Mesenchymal stem cell (in vitro differentiated cells and primary cell): ENCODE data around the gene SPNS3.
A peak's percentile ranks its signal among the peaks of the same experiment; 100 is the strongest.

Experiments
- DNase-seq: peaks from one replicate; pipeline ENCODE4 v3.0.0-alpha.2; 2013
- H2AFZ ChIP-seq: one replicate; pipeline ENCODE4 v1.6.1; 2013; ENCODE audit warnings: low read depth, mild to moderate bottlenecking, control low read depth, inconsistent platforms, low read length, moderate library complexity
- H2AK5ac ChIP-seq: 2 replicates; pipeline ENCODE4 v1.6.1; 2013; ENCODE audit warnings: low read length, moderate library complexity, mild to moderate bottlenecking, inconsistent platforms; ENCODE audit not compliant: severe bottlenecking
- H2BK120ac ChIP-seq: one replicate; pipeline ENCODE4 v1.6.1; 2013; ENCODE audit warnings: low read depth, mild to moderate bottlenecking, inconsistent platforms, low read length, moderate library complexity
- H2BK12ac ChIP-seq, 2 experiments: one replicate each; pipeline ENCODE4 v1.6.1; 2013; ENCODE audit warnings: inconsistent platforms in 2 of 2, low read length in 2 of 2, mild to moderate bottlenecking in 2 of 2, moderate library complexity in 2 of 2, control low read depth in 1 of 2
- H2BK15ac ChIP-seq: one replicate; pipeline ENCODE4 v1.6.1; 2013; ENCODE audit warnings: mild to moderate bottlenecking, low read depth, inconsistent platforms; ENCODE audit not compliant: poor library complexity, severe bottlenecking
- H2BK5ac ChIP-seq: 2 replicates; pipeline ENCODE4 v1.6.1; 2013; ENCODE audit warnings: low read depth, mild to moderate bottlenecking, low read length, control low read depth, inconsistent platforms; ENCODE audit not compliant: poor library complexity, severe bottlenecking
- H3K14ac ChIP-seq, 2 experiments: one replicate each; pipeline ENCODE4 v1.6.1; 2013; ENCODE audit warnings: inconsistent platforms in 2 of 2, low read length in 2 of 2, control low read depth in 1 of 2, mild to moderate bottlenecking in 1 of 2, moderate library complexity in 1 of 2
- H3K18ac ChIP-seq, 2 experiments: one replicate each; pipeline ENCODE4 v1.6.1; 2013; ENCODE audit warnings: inconsistent platforms in 2 of 2, low read length in 2 of 2, control low read depth in 1 of 2, low read depth in 1 of 2, mild to moderate bottlenecking in 1 of 2
- H3K23ac ChIP-seq, 2 experiments: one replicate each; pipeline ENCODE4 v1.6.1; 2013; ENCODE audit warnings: inconsistent platforms in 2 of 2, low read length in 2 of 2, mild to moderate bottlenecking in 2 of 2, moderate library complexity in 2 of 2, control low read depth in 1 of 2
- H3K27ac ChIP-seq: 2 replicates; pipeline ENCODE4 v1.5.1; 2013; ENCODE audit warnings: mild to moderate bottlenecking, moderate library complexity, low read length, control low read depth, inconsistent platforms; ENCODE audit not compliant: poor library complexity, severe bottlenecking
- H3K27me3 ChIP-seq, 2 experiments: 2 replicates each; pipeline versions ENCODE4 v1.6.1 to v1.7.0; 2013; ENCODE audit warnings: low read length in 2 of 2, mild to moderate bottlenecking in 2 of 2, moderate library complexity in 2 of 2, control low read depth in 1 of 2, inconsistent platforms in 1 of 2; ENCODE audit not compliant: control insufficient read depth in 1 of 2, insufficient read depth in 1 of 2
- H3K36me3 ChIP-seq, 2 experiments: 2 replicates each; pipeline versions ENCODE4 v1.6.1 to v1.7.0; 2013; ENCODE audit warnings: low read length in 2 of 2, control low read depth in 1 of 2, inconsistent platforms in 1 of 2, low read depth in 1 of 2, mild to moderate bottlenecking in 1 of 2; ENCODE audit not compliant: insufficient read depth in 2 of 2, control insufficient read depth in 1 of 2
- H3K4ac ChIP-seq, 2 experiments: one replicate each; pipeline ENCODE4 v1.6.1; 2013; ENCODE audit warnings: inconsistent platforms in 2 of 2, low read length in 2 of 2, mild to moderate bottlenecking in 2 of 2, moderate library complexity in 2 of 2, control low read depth in 1 of 2, low read depth in 1 of 2
- H3K4me1 ChIP-seq: 2 replicates; pipeline ENCODE4 v1.6.1; 2013; ENCODE audit warnings: low read depth, low read length, control low read depth; ENCODE audit not compliant: control insufficient read depth, insufficient read depth
- H3K4me2 ChIP-seq: 2 replicates; pipeline ENCODE4 v1.6.1; 2013; ENCODE audit warnings: low read length, mild to moderate bottlenecking, inconsistent platforms; ENCODE audit not compliant: poor library complexity, severe bottlenecking
- H3K4me3 ChIP-seq, 2 experiments: 2 replicates each; pipeline versions ENCODE4 v1.5.1 to v1.7.0; 2013; ENCODE audit warnings: low read length in 2 of 2, mild to moderate bottlenecking in 2 of 2, control low read depth in 1 of 2, low read depth in 1 of 2; ENCODE audit not compliant: insufficient read depth in 1 of 2
- H3K79me1 ChIP-seq: replicated peaks from 2 replicates; pipeline ENCODE4 v1.6.1; 2013; ENCODE audit warnings: mild to moderate bottlenecking, control low read depth, low read length, inconsistent platforms; ENCODE audit not compliant: poor library complexity, severe bottlenecking
- H3K9ac ChIP-seq: 2 replicates; pipeline ENCODE4 v1.7.0; 2013; ENCODE audit warnings: mild to moderate bottlenecking, low read length, moderate library complexity
- H3K9me3 ChIP-seq: 2 replicates; pipeline ENCODE4 v1.7.0; 2013; ENCODE audit warnings: mild to moderate bottlenecking, low read length; ENCODE audit not compliant: control insufficient read depth
- H4K8ac ChIP-seq: one replicate; pipeline ENCODE4 v1.6.1; 2013; ENCODE audit warnings: inconsistent platforms, mild to moderate bottlenecking, low read length, moderate library complexity
- H4K91ac ChIP-seq: one replicate; pipeline ENCODE4 v1.6.1; 2013; ENCODE audit warnings: mild to moderate bottlenecking, low read length, inconsistent platforms
- WGBS: methylation state at CpG from one replicate; pipeline ENCODE4 v1.1.7; 2013; ENCODE audit warnings: mixed read lengths; 5-methylcytosine and 5-hydroxymethylcytosine counted together

SPNS3 gene

GRCh38 chr17:4485676-4486646, 52.2 kb downstream of the SPNS3 start:
- Histone ChIP-seq H3K36me3 (no peaks in the 10 kb centered on the region), H3K79me1 (no peaks in the 10 kb centered on the region), H3K27ac (no peak overlapping the region), H3K9me3 (no peaks in the 10 kb centered on the region), H3K27me3 (peaks cover 0 to 54% of the 10 kb centered on the region in 2 experiments), H2BK12ac (no peak overlapping the region), H3K23ac (no peak overlapping the region), H3K4me1 (peaks cover 40% of the 10 kb centered on the region), H4K8ac (no peak overlapping the region), H3K4ac (no peak overlapping the region), H2AFZ (no peak overlapping the region), H3K14ac (no peak overlapping the region), H3K9ac (no peak overlapping the region), H3K18ac (no peak overlapping the region), H4K91ac (no peak overlapping the region), H2AK5ac (no peak overlapping the region), H2BK120ac (no peak overlapping the region), H3K4me2 (no peak overlapping the region), H3K4me3 (no peak overlapping the region), H2BK5ac (no peak overlapping the region), H2BK15ac (no peak overlapping the region)
- DNase-seq: no peak
- whole genome bisulfite sequencing: 92% methylated on average over 31 of the region's 31 CpGs

DNA sequence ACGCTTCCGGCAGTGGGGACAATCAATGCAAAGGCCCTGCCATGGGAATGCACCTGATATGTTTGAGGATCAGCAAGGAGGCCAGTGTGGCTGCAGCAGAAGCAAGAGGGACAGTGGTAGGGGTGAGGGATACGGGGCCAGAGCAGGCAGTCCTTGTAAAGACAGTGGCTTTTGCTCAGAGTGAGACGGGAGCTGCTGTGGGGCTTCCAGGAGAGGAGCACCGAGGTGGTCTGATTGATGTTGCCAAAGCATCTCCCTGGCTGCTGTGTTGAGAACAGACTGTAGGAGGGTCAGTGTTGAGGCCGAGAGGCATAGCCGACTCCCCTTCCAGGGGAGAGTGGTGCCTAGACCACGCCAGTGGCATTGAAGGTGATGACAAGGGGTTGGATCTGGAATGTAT, 53.6 kb downstream of the SPNS3 start:
- no peak overlapping the region for H3K27ac ChIP-seq
- peaks cover 33% of the 10 kb centered on the region for H3K4me1 ChIP-seq
- no peaks in the 10 kb centered on the region for H3K9me3 ChIP-seq
- no peak overlapping the region for H3K14ac ChIP-seq
- no peak overlapping the region for H2BK15ac ChIP-seq
- no peak overlapping the region for H3K4me3 ChIP-seq
- peaks cover 4 to 44% of the 10 kb centered on the region in 2 experiments for H3K27me3 ChIP-seq
- H3K18ac ChIP-seq: no peak overlapping the region
- no peak overlapping the region for H3K23ac ChIP-seq
- peak overlapping the region; percentile 21 for H2AK5ac ChIP-seq
- peak overlapping the region; percentile 46 for H4K91ac ChIP-seq
- no peak overlapping the region for H3K4ac ChIP-seq
- no peak overlapping the region for H4K8ac ChIP-seq
- WGBS: 92% methylated on average over 8 of the region's 8 CpGs
- H3K36me3 ChIP-seq: no peaks in the 10 kb centered on the region
- H3K79me1 ChIP-seq: no peaks in the 10 kb centered on the region
- no peak overlapping the region for H2BK12ac ChIP-seq
- no peak overlapping the region for H2AFZ ChIP-seq
- H2BK5ac ChIP-seq: no peak overlapping the region
- no peak overlapping the region for H2BK120ac ChIP-seq
- no peak for DNase-seq
- no peak overlapping the region for H3K9ac ChIP-seq
- H3K4me2 ChIP-seq: no peak overlapping the region

DNA sequence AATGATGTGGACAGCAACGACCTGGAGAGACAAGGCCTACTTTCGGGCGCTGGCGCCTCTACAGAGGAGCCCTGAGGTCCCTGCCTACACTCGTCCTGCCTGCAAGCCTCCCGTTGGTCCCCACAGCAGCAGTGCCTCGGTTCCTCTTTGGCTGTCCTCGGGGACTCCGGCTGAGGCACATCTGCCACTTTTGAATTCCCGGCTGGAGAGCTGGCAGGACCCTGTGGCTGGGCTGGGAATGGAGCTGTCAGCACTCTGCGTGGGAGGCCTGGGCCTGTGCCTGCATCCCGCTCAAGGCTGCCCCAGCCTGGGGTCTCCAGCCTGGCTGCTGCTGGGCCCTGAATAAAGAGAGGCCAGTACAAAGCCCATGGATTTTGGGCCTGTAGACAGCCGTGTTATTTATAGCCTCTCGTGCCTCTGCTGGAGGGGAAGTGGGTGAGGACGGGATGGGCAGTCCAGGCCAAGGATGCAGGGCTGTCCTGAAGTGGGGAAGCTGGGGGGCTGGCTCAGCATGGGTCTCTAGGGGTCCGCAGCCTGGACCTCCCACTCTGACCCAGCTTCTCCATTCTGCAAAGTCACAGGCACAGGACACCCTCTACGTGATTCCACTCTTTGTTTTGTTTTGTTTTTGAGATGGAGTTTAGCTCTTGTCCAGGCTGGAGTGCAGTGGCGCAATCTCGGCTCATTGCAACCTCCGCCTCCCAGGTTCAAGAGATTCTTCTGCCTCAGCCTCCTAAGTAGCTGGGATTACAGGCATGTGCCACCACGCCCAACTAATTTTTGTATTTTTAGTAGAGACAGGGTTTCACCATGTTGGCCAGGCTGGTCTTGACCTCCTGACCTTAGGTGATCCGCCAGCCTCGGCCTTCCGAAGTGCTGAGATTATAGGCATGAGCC, 54.3 kb downstream of the SPNS3 start:
- H3K23ac ChIP-seq: no peak overlapping the region
- no peaks in the 10 kb centered on the region for H3K9me3 ChIP-seq
- no peaks in the 10 kb centered on the region for H3K79me1 ChIP-seq
- H3K14ac ChIP-seq: no peak overlapping the region
- no peak overlapping the region for H2BK5ac ChIP-seq
- H2BK120ac ChIP-seq: no peak overlapping the region
- H2BK15ac ChIP-seq: no peak overlapping the region
- DNase-seq: no peak
- 87% methylated on average over 23 of the region's 24 CpGs for WGBS
- H3K27ac ChIP-seq: no peak overlapping the region
- H3K9ac ChIP-seq: no peak overlapping the region
- H3K4me3 ChIP-seq: no peak overlapping the region
- no peak overlapping the region for H2AK5ac ChIP-seq
- H3K4ac ChIP-seq: no peak overlapping the region
- H3K18ac ChIP-seq: no peak overlapping the region
- no peak overlapping the region for H4K8ac ChIP-seq
- no peak overlapping the region for H2BK12ac ChIP-seq
- H3K27me3 ChIP-seq: peaks cover 4 to 43% of the 10 kb centered on the region in 2 experiments
- no peak overlapping the region for H2AFZ ChIP-seq
- H3K4me1 ChIP-seq: peaks cover 26% of the 10 kb centered on the region
- H3K36me3 ChIP-seq: no peaks in the 10 kb centered on the region
- H4K91ac ChIP-seq: no peak overlapping the region
- H3K4me2 ChIP-seq: no peak overlapping the region
